WTC11 (cell line): ENCODE measurements around the gene TTL. TPM values are rescaled to one million over a fixed set of nuclear protein-coding genes. Genes with fewer than 3 reads are reported as not detected.

Experiments used
- ATAC-seq: fragments of 200-7000 bp; cut with Tn5 transposase; 2 replicates; pipeline ENCODE4 v1.10.0; 2021; ENCODE audit warnings: mild to moderate bottlenecking, moderate library complexity
- CTCF ChIA-PET: fragments of 300-600 bp; sonication (Branson Sonifier 250); formaldehyde crosslinking; loops from one replicate; lab custom pipeline; 2021; ENCODE audit warnings: antibody characterized with exemption; lab: Charles Lee
- POLR2A ChIA-PET: fragments of 350-600 bp; sonication (Branson Sonifier 250); formaldehyde crosslinking; loops from one replicate; lab custom pipeline; 2021; ENCODE audit warnings: antibody characterized with exemption; lab: Charles Lee
- DNase-seq: peaks from one replicate; pipeline ENCODE4 v3.0.0; 2021; ENCODE audit warnings: low spot score
- H3K27ac Mint-ChIP-seq: 2 replicates; pipeline ENCODE4 v1.8.0; 2021; ENCODE audit warnings: mixed read lengths
- H3K27me3 Mint-ChIP-seq: 2 replicates; pipeline ENCODE4 v1.8.0; 2021; ENCODE audit warnings: low read depth, mild to moderate bottlenecking, moderate library complexity, mixed read lengths
- H3K36me3 Mint-ChIP-seq: 2 replicates; pipeline ENCODE4 v1.8.0; 2021; ENCODE audit warnings: mixed read lengths
- H3K4me1 Mint-ChIP-seq: 2 replicates; pipeline ENCODE4 v1.8.0; 2022; ENCODE audit warnings: mixed read lengths
- H3K4me3 Mint-ChIP-seq: 2 replicates; pipeline ENCODE4 v1.8.0; 2021; ENCODE audit warnings: mild to moderate bottlenecking, moderate library complexity, mixed read lengths
- H3K9me3 Mint-ChIP-seq: 2 replicates; pipeline ENCODE4 v1.8.0; 2021; ENCODE audit warnings: mixed read lengths
- AFF4 ChIP-seq: sonication (generic); formaldehyde crosslinking; IDR thresholded peaks from 2 replicates; pipeline ENCODE4 v1.8.1; 2023; ENCODE audit warnings: mild to moderate bottlenecking, missing genetic modification reagents, borderline replicate concordance
- GRHL2 ChIP-seq: fragments of 250-450 bp; sonication (Bioruptor Pico); IDR thresholded peaks from 2 replicates; pipeline ENCODE4 v1.8.0; 2022; ENCODE audit warnings: mild to moderate bottlenecking, moderate library complexity; ENCODE audit not compliant: insufficient replicate concordance, severe bottlenecking
- IRF1 ChIP-seq: sonication (generic); formaldehyde crosslinking; IDR thresholded peaks from 2 replicates; pipeline ENCODE4 v1.8.0; 2023; ENCODE audit warnings: missing genetic modification reagents
- KAT7 ChIP-seq: sonication (generic); formaldehyde crosslinking; IDR thresholded peaks from 2 replicates; pipeline ENCODE4 v1.8.1; 2023; ENCODE audit warnings: missing genetic modification reagents, mild to moderate bottlenecking, borderline replicate concordance
- NR2C2 ChIP-seq: sonication (generic); formaldehyde crosslinking; IDR thresholded peaks from 2 replicates; pipeline ENCODE4 v1.8.0; 2022; ENCODE audit warnings: mild to moderate bottlenecking, missing genetic modification reagents
- RELA ChIP-seq: sonication (generic); formaldehyde crosslinking; IDR thresholded peaks from 2 replicates; pipeline ENCODE4 v1.8.1; 2022; ENCODE audit warnings: missing genetic modification reagents, mild to moderate bottlenecking, borderline replicate concordance
- SMAD3 ChIP-seq: sonication (generic); formaldehyde crosslinking; IDR thresholded peaks from 2 replicates; pipeline ENCODE4 v1.8.0; 2022; ENCODE audit warnings: missing genetic modification reagents, mild to moderate bottlenecking, borderline replicate concordance
- TEAD4 ChIP-seq: sonication (generic); formaldehyde crosslinking; IDR thresholded peaks from 2 replicates; pipeline ENCODE4 v1.8.0; 2022; ENCODE audit warnings: mild to moderate bottlenecking, missing genetic modification reagents
- TP53 ChIP-seq: sonication (generic); formaldehyde crosslinking; IDR thresholded peaks from 2 replicates; pipeline ENCODE4 v1.8.1; 2023; ENCODE audit warnings: mild to moderate bottlenecking, missing genetic modification reagents
- USF2 ChIP-seq: sonication (generic); formaldehyde crosslinking; IDR thresholded peaks from 2 replicates; pipeline ENCODE4 v1.8.1; 2023; ENCODE audit warnings: mild to moderate bottlenecking, missing genetic modification reagents, moderate library complexity
- ZNF396 ChIP-seq: fragments of 250-450 bp; sonication (Bioruptor Pico); IDR thresholded peaks from 2 replicates; pipeline ENCODE4 v1.8.0; 2021; ENCODE audit warnings: mild to moderate bottlenecking, moderate library complexity, borderline replicate concordance
- ZNF423 ChIP-seq: fragments of 250-450 bp; sonication (Bioruptor Pico); IDR thresholded peaks from 2 replicates; pipeline ENCODE4 v2.1.2; 2022; ENCODE audit warnings: mild to moderate bottlenecking, moderate library complexity
- ZNF532 ChIP-seq: fragments of 250-450 bp; sonication (Bioruptor Pico); IDR thresholded peaks from 2 replicates; pipeline ENCODE4 v1.9.0; 2021; ENCODE audit warnings: mild to moderate bottlenecking, borderline replicate concordance
- total RNA-seq: library from RNA; stranded (reverse); gene quantifications from 3 replicates; pipeline ENCODE4 v1.2.3, GENCODE V29; 2021

Gene TTL
- total RNA-seq, 1 experiment from 2014 or later: 44.2 TPM

GRCh38 chr2:112465382-112465781 lies 16.6 kb upstream of the TTL start (continued):
- no peak for TF ChIP-seq ZNF532 (CRISPR knock-in tag)
- TF ChIP-seq NR2C2 (CRISPR knock-in tag): no peak
- TF ChIP-seq KAT7 (CRISPR knock-in tag): no peak

- Mint-ChIP-seq H3K4me1 (no peaks in the 10 kb centered on the region), H3K36me3 (no peaks in the 10 kb centered on the region), H3K27ac (no peak overlapping the region), H3K9me3 (no peaks in the 10 kb centered on the region), H3K27me3 (no peaks in the 10 kb centered on the region), H3K4me3 (no peak overlapping the region)
- no peak for DNase-seq
- POLR2A ChIA-PET: interaction anchor here (0.5 kb wide), 1 partner anchor 41 kb away, joined by 4 read pairs; no protein-coding TSS in a partner anchor
- TF ChIP-seq ZNF423 (CRISPR knock-in tag): no peak
- TF ChIP-seq TEAD4 (CRISPR knock-in tag): no peak
- TF ChIP-seq AFF4 (CRISPR knock-in tag): no peak
- TF ChIP-seq USF2: no peak
- TF ChIP-seq ZNF396 (CRISPR knock-in tag): no peak
- no peak for TF ChIP-seq IRF1 (CRISPR knock-in tag)
- TF ChIP-seq TP53 (CRISPR knock-in tag): no peak
- TF ChIP-seq SMAD3 (CRISPR knock-in tag): no peak
- TF ChIP-seq GRHL2 (CRISPR knock-in tag): no peak
- no peak for TF ChIP-seq RELA (CRISPR knock-in tag)
- TF ChIP-seq, all 79 proteins: peak for 0
- ATAC-seq: no peak
- CTCF ChIA-PET: no interaction called here
Measured at GRCh38 chr2:112472547-112473263, 9.3 kb upstream of the TTL start.
